ENCODE measurements around the gene DIAPH3. TPM values are rescaled to one million over a fixed set of nuclear protein-coding genes. Genes with fewer than 3 reads are reported as not detected.
A peak's percentile ranks its signal among the peaks of the same experiment; 100 is the strongest.
"Not testable (repeated sequence)": the region's sequence is repeated elsewhere in the genome, so short reads cannot be mapped to it uniquely, and the experiment has no call there.

DIAPH3 gene
- total RNA-seq, 1 experiment from 2014 or later = 62.3 TPM

- Histone ChIP-seq H3K4me1 (ENCODE audit: insufficient read depth, low read length, poor library complexity, severe bottlenecking) (peaks cover 43% of the 10 kb centered on the region), H3K27me3 (replicated peaks; ENCODE audit: insufficient read depth, low read depth, low read length, poor library complexity) (no peaks in the 10 kb centered on the region), H3K27ac (ENCODE audit: low read depth, low read length, poor library complexity, severe bottlenecking) (peak overlapping the region; percentile 71), H3K9me3 (ENCODE audit: low read depth, low read length, poor library complexity, severe bottlenecking) (no peaks in the 10 kb centered on the region), H3K4me3 (ENCODE audit: low read depth, low read length, poor library complexity, severe bottlenecking) (no peak overlapping the region), H3K36me3 (ENCODE audit: insufficient read depth, low read length, poor library complexity, severe bottlenecking) (peaks cover 19% of the 10 kb centered on the region)
- BruUV-seq (replicated peaks) = no TSS peak
- POLR2A ChIA-PET (ENCODE audit: low non-redundant PET) = no interaction called here
- no peak for TF ChIP-seq CTCF (conservative IDR thresholded peaks at IDR 0.05; ENCODE audit: low read depth, low read length)
- no peak for TF ChIP-seq EZH2 (IDR thresholded peaks at IDR 0.05; ENCODE audit: borderline replicate concordance, low read depth, low read length, poor library complexity, severe bottlenecking)
- CTCF ChIA-PET = no interaction called here
- DNase-seq (ENCODE audit: low spot score) = no peak
- intact Hi-C loops (cut with micrococcal nuclease; ENCODE audit: unreplicated experiment) = no loop called here
Measured at GRCh38 chr13:60044321-60044720, 119.4 kb downstream of the DIAPH3 start.

- H3K27ac ChIP-seq (ENCODE audit: low read depth, low read length, poor library complexity, severe bottlenecking) = peak overlapping the region; percentile 71
- peak; percentile 51 for DNase-seq (ENCODE audit: low spot score)
- H3K4me3 ChIP-seq (ENCODE audit: low read depth, low read length, poor library complexity, severe bottlenecking) = no peak overlapping the region
- H3K36me3 ChIP-seq (ENCODE audit: insufficient read depth, low read length, poor library complexity, severe bottlenecking) = peaks cover 19% of the 10 kb centered on the region
- TF ChIP-seq EZH2 (IDR thresholded peaks at IDR 0.05; ENCODE audit: borderline replicate concordance, low read depth, low read length, poor library complexity, severe bottlenecking) = no peak
- no peak for TF ChIP-seq CTCF (conservative IDR thresholded peaks at IDR 0.05; ENCODE audit: low read depth, low read length)
- no TSS peak for BruUV-seq (replicated peaks)
- no peaks in the 10 kb centered on the region for H3K27me3 ChIP-seq (replicated peaks; ENCODE audit: insufficient read depth, low read depth, low read length, poor library complexity)
- CTCF ChIA-PET = no interaction called here
- peaks cover 48% of the 10 kb centered on the region for H3K4me1 ChIP-seq (ENCODE audit: insufficient read depth, low read length, poor library complexity, severe bottlenecking)
- POLR2A ChIA-PET (ENCODE audit: low non-redundant PET) = no interaction called here
- no peaks in the 10 kb centered on the region for H3K9me3 ChIP-seq (ENCODE audit: low read depth, low read length, poor library complexity, severe bottlenecking)
- intact Hi-C loops (cut with micrococcal nuclease; ENCODE audit: unreplicated experiment) = no loop called here
Measured at GRCh38 chr13:60043262-60043661, 120.5 kb downstream of the DIAPH3 start.

- BruUV-seq (replicated peaks); H3K4me3 ChIP-seq (ENCODE audit: low read depth, low read length, poor library complexity, severe bottlenecking); H3K27me3 ChIP-seq (replicated peaks; ENCODE audit: insufficient read depth, low read depth, low read length, poor library complexity); CTCF ChIA-PET; intact Hi-C loops (cut with micrococcal nuclease; ENCODE audit: unreplicated experiment); POLR2A ChIA-PET (ENCODE audit: low non-redundant PET); H3K27ac ChIP-seq (ENCODE audit: low read depth, low read length, poor library complexity, severe bottlenecking); H3K9me3 ChIP-seq (ENCODE audit: low read depth, low read length, poor library complexity, severe bottlenecking): not testable (repeated sequence)
- Histone ChIP-seq H3K36me3 (ENCODE audit: insufficient read depth, low read length, poor library complexity, severe bottlenecking) (peaks cover 19% of the 10 kb centered on the region), H3K4me1 (ENCODE audit: insufficient read depth, low read length, poor library complexity, severe bottlenecking) (peaks cover 42% of the 10 kb centered on the region)
- peak; percentile 34 for DNase-seq (ENCODE audit: low spot score)
Measured at GRCh38 chr13:60040668-60041067, 123.1 kb downstream of the DIAPH3 start.

- TF ChIP-seq EZH2 (IDR thresholded peaks at IDR 0.05; ENCODE audit: borderline replicate concordance, low read depth, low read length, poor library complexity, severe bottlenecking) = no peak
- no peak for TF ChIP-seq CTCF (conservative IDR thresholded peaks at IDR 0.05; ENCODE audit: low read depth, low read length)
- ChIA-PET CTCF (no interaction called here), POLR2A (ENCODE audit: low non-redundant PET) (no interaction called here)
- H3K4me1 ChIP-seq (ENCODE audit: insufficient read depth, low read length, poor library complexity, severe bottlenecking) = peaks cover 13% of the 10 kb centered on the region
- H3K27ac ChIP-seq (ENCODE audit: low read depth, low read length, poor library complexity, severe bottlenecking) = no peak overlapping the region
- H3K27me3 ChIP-seq (replicated peaks; ENCODE audit: insufficient read depth, low read depth, low read length, poor library complexity) = no peaks in the 10 kb centered on the region
- no peak overlapping the region for H3K4me3 ChIP-seq (ENCODE audit: low read depth, low read length, poor library complexity, severe bottlenecking)
- no peaks in the 10 kb centered on the region for H3K9me3 ChIP-seq (ENCODE audit: low read depth, low read length, poor library complexity, severe bottlenecking)
- peaks cover 12% of the 10 kb centered on the region for H3K36me3 ChIP-seq (ENCODE audit: insufficient read depth, low read length, poor library complexity, severe bottlenecking)
- BruUV-seq (replicated peaks) = no TSS peak
- intact Hi-C loops (cut with micrococcal nuclease; ENCODE audit: unreplicated experiment) = no loop called here
- no peak for DNase-seq (ENCODE audit: low spot score)
Measured at GRCh38 chr13:60035874-60036273, 127.9 kb downstream of the DIAPH3 start.

Measured in A673 (cell line).